Measurements from ENCODE around the gene ERGIC3.
A peak's percentile ranks its signal among the peaks of the same experiment; 100 is the strongest.

The ERGIC3 gene

GRCh38 chr20:35541783-35542662 is at the start of gene ERGIC3:
ERGIC3 (plus strand) TSS chr20:35542078; CDS start chr20:35542098, 20 bp downstream.
- Mint-ChIP-seq H3K4me1 (peaks cover 35% of the 10 kb centered on the region), H3K4me3 (peak within 1 kb of the TSS; percentile 90), H3K27ac (peak within 1 kb of the TSS; percentile 91), H3K9me3 (no peaks in the 10 kb centered on the region), H3K36me3 (ENCODE audit: low read depth) (peaks cover 14% of the 10 kb centered on the region), H3K27me3 (ENCODE audit: low read depth, poor library complexity) (peaks cover 2% of the 10 kb centered on the region)
- no peak for TF ChIP-seq CTCF (IDR thresholded peaks at IDR 0.05)
- DNase-seq: peak; percentile 100

- Mint-ChIP-seq H3K27ac (no peak overlapping the region), H3K27me3 (ENCODE audit: low read depth, poor library complexity) (no peaks in the 10 kb centered on the region), H3K4me1 (no peaks in the 10 kb centered on the region), H3K4me3 (no peak overlapping the region), H3K36me3 (ENCODE audit: low read depth) (peaks cover 81% of the 10 kb centered on the region), H3K9me3 (no peaks in the 10 kb centered on the region)
- no peak for TF ChIP-seq CTCF (IDR thresholded peaks at IDR 0.05)
- no peak for DNase-seq
These were observed 49.5 kb upstream of the ERGIC3 start for GRCh38 chr20:35492352-35492751.

GRCh38 chr20:35496481-35496880 is 45.4 kb upstream of the ERGIC3 start:
- Mint-ChIP-seq H3K9me3 (no peaks in the 10 kb centered on the region), H3K27ac (no peak overlapping the region)
- no peak for TF ChIP-seq CTCF (IDR thresholded peaks at IDR 0.05)

GRCh38 chr20:35497320-35497719 is 44.6 kb upstream of the ERGIC3 start:
- peak overlapping the region; percentile 31 for H3K27ac Mint-ChIP-seq
- no peaks in the 10 kb centered on the region for H3K27me3 Mint-ChIP-seq (ENCODE audit: low read depth, poor library complexity)
- H3K4me1 Mint-ChIP-seq: no peaks in the 10 kb centered on the region
- no peak for DNase-seq
- no peaks in the 10 kb centered on the region for H3K9me3 Mint-ChIP-seq
- peaks cover 78% of the 10 kb centered on the region for H3K36me3 Mint-ChIP-seq (ENCODE audit: low read depth)
- H3K4me3 Mint-ChIP-seq: no peak overlapping the region
- no peak for TF ChIP-seq CTCF (IDR thresholded peaks at IDR 0.05)

More at GRCh38 chr20:35496481-35496880, 45.4 kb upstream of the ERGIC3 start:
- no peak overlapping the region for H3K4me3 Mint-ChIP-seq
- no peaks in the 10 kb centered on the region for H3K27me3 Mint-ChIP-seq (ENCODE audit: low read depth, poor library complexity)
- no peaks in the 10 kb centered on the region for H3K4me1 Mint-ChIP-seq
- H3K36me3 Mint-ChIP-seq (ENCODE audit: low read depth): peaks cover 77% of the 10 kb centered on the region
- no peak for DNase-seq

GRCh38 chr20:35497780-35498189 is 44.1 kb upstream of the ERGIC3 start:
- peaks cover 78% of the 10 kb centered on the region for H3K36me3 Mint-ChIP-seq (ENCODE audit: low read depth)
- no peak for TF ChIP-seq CTCF (IDR thresholded peaks at IDR 0.05)
- H3K27ac Mint-ChIP-seq: peak overlapping the region; percentile 31

GRCh38 chr20:35499271-35499670 is 42.6 kb upstream of the ERGIC3 start:
- no peak for DNase-seq
- Mint-ChIP-seq H3K9me3 (no peaks in the 10 kb centered on the region), H3K27me3 (ENCODE audit: low read depth, poor library complexity) (no peaks in the 10 kb centered on the region), H3K4me3 (no peak overlapping the region), H3K36me3 (ENCODE audit: low read depth) (peaks cover 79% of the 10 kb centered on the region), H3K27ac (peak overlapping the region; percentile 33), H3K4me1 (no peaks in the 10 kb centered on the region)
- no peak for TF ChIP-seq CTCF (IDR thresholded peaks at IDR 0.05)

More at GRCh38 chr20:35497780-35498189, 44.1 kb upstream of the ERGIC3 start:
- no peaks in the 10 kb centered on the region for H3K4me1 Mint-ChIP-seq
- H3K4me3 Mint-ChIP-seq: no peak overlapping the region
- no peaks in the 10 kb centered on the region for H3K27me3 Mint-ChIP-seq (ENCODE audit: low read depth, poor library complexity)
- no peaks in the 10 kb centered on the region for H3K9me3 Mint-ChIP-seq
- no peak for DNase-seq
